ENCODE results near the gene CACNA1I.

GRCh38 chr22:39603345-39603744 is 32.8 kb downstream of the CACNA1I start:
- TF ChIP-seq ZNF701 (tag by site-specific recombination; IDR thresholded peaks at IDR 0.05) (no peak), ZNF670 (tag by site-specific recombination; IDR thresholded peaks at IDR 0.05; ENCODE audit: low read depth) (no peak), ZBTB7A (tag by site-specific recombination; IDR thresholded peaks at IDR 0.05; ENCODE audit: low read depth) (no peak), TSHZ1 (tag by site-specific recombination; IDR thresholded peaks at IDR 0.05; ENCODE audit: borderline replicate concordance) (no peak), ZBTB1 (tag by site-specific recombination; IDR thresholded peaks at IDR 0.05) (no peak), GLIS1 (tag by site-specific recombination; IDR thresholded peaks at IDR 0.05) (no peak), ZNF704 (tag by site-specific recombination; IDR thresholded peaks at IDR 0.05) (no peak), HOXA7 (CRISPR knock-in tag; IDR thresholded peaks at IDR 0.05; ENCODE audit: borderline replicate concordance) (no peak), YY1 (tag by site-specific recombination; IDR thresholded peaks at IDR 0.05) (no peak), MZF1 (tag by site-specific recombination; IDR thresholded peaks at IDR 0.05; ENCODE audit: borderline replicate concordance) (no peak), ZNF19 (tag by site-specific recombination; IDR thresholded peaks at IDR 0.05; ENCODE audit: low read depth) (no peak)
- TF ChIP-seq, protein P1, sequence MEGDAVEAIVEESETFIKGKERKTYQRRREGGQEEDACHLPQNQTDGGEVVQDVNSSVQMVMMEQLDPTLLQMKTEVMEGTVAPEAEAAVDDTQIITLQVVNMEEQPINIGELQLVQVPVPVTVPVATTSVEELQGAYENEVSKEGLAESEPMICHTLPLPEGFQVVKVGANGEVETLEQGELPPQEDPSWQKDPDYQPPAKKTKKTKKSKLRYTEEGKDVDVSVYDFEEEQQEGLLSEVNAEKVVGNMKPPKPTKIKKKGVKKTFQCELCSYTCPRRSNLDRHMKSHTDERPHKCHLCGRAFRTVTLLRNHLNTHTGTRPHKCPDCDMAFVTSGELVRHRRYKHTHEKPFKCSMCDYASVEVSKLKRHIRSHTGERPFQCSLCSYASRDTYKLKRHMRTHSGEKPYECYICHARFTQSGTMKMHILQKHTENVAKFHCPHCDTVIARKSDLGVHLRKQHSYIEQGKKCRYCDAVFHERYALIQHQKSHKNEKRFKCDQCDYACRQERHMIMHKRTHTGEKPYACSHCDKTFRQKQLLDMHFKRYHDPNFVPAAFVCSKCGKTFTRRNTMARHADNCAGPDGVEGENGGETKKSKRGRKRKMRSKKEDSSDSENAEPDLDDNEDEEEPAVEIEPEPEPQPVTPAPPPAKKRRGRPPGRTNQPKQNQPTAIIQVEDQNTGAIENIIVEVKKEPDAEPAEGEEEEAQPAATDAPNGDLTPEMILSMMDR (tag by site-specific recombination; IDR thresholded peaks at IDR 0.05): no peak
- TF ChIP-seq, protein P2, sequence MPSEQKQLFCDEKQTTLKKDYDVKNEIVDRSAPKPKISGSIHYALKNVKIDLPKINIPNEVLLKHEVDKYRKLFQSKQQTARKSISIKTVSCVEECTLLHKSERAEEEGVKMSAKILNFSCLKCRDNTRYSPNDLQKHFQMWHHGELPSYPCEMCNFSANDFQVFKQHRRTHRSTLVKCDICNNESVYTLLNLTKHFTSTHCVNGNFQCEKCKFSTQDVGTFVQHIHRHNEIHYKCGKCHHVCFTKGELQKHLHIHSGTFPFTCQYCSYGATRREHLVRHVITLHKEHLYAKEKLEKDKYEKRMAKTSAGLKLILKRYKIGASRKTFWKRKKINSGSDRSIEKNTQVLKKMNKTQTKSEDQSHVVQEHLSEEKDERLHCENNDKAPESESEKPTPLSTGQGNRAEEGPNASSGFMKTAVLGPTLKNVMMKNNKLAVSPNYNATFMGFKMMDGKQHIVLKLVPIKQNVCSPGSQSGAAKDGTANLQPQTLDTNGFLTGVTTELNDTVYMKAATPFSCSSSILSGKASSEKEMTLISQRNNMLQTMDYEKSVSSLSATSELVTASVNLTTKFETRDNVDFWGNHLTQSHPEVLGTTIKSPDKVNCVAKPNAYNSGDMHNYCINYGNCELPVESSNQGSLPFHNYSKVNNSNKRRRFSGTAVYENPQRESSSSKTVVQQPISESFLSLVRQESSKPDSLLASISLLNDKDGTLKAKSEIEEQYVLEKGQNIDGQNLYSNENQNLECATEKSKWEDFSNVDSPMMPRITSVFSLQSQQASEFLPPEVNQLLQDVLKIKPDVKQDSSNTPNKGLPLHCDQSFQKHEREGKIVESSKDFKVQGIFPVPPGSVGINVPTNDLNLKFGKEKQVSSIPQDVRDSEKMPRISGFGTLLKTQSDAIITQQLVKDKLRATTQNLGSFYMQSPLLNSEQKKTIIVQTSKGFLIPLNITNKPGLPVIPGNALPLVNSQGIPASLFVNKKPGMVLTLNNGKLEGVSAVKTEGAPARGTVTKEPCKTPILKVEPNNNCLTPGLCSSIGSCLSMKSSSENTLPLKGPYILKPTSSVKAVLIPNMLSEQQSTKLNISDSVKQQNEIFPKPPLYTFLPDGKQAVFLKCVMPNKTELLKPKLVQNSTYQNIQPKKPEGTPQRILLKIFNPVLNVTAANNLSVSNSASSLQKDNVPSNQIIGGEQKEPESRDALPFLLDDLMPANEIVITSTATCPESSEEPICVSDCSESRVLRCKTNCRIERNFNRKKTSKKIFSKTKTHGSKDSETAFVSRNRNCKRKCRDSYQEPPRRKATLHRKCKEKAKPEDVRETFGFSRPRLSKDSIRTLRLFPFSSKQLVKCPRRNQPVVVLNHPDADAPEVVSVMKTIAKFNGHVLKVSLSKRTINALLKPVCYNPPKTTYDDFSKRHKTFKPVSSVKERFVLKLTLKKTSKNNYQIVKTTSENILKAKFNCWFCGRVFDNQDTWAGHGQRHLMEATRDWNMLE (tag by site-specific recombination; conservative IDR thresholded peaks at IDR 0.05; ENCODE audit: low read depth): no peak

Measured in HEK293 (cell line).